Head of caudate nucleus (tissue), 42 donors: ENCODE results near the gene LBHD2.

Experiments used
- DNase-seq, 42 donors: peaks; one replicate each; pipeline versions ENCODE4 v3.0.0 to v3.0.0-alpha.2; 2020 to 2021; ENCODE audit warnings: mixed read lengths in 7 of 42
- intact Hi-C: fragments of 100-400 bp; cut with DNase I; formaldehyde crosslinking; loops from one replicate; pipeline ENCODE4 v1.15.0; 2022

LBHD2 gene

DNA sequence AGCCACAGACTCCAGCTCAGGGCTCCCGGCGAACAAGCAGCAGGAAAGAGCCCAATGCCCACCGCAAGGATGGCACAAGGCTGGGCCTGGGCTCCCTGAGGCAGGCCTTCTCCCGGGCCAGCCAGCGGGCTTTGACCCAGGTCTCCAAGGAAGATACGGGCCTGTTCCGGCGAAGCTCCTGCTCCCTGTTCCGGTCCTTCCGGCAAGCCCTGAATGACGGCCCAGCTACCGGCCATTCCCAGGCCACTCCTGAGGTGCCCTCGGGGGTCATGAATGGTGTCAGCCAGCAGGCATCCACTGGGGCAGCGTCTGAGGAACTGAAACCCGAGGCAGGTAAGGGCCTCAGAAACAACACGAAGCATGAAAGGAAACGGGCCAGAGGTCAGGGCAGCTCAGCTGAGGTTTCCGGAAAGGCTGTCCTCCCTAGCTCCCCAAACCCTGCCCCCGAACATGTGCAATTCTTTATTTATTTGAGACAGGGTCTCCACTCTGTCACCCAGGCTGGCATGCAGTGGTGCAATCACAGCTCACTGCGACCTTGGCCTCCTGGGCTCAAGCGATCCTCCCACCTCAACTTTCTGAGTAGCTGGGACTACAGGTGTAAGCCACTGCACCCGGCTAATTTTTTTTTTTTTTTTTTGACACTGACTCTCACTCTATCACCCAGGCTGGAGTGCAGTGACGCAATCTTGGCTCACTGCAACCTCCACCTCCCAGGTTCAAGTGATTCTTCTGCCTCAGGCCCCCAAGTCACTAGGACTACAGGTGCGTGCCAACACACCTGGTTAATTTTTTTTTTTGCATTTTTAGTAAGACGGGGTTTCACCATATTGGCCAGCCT, 16.5 kb downstream of the LBHD2 start:
- intact Hi-C loops, result loop anchor here (10.0 kb wide), 1 partner anchor 84 kb away; no protein-coding TSS in a partner anchor
- DNase-seq, result no peak

DNA sequence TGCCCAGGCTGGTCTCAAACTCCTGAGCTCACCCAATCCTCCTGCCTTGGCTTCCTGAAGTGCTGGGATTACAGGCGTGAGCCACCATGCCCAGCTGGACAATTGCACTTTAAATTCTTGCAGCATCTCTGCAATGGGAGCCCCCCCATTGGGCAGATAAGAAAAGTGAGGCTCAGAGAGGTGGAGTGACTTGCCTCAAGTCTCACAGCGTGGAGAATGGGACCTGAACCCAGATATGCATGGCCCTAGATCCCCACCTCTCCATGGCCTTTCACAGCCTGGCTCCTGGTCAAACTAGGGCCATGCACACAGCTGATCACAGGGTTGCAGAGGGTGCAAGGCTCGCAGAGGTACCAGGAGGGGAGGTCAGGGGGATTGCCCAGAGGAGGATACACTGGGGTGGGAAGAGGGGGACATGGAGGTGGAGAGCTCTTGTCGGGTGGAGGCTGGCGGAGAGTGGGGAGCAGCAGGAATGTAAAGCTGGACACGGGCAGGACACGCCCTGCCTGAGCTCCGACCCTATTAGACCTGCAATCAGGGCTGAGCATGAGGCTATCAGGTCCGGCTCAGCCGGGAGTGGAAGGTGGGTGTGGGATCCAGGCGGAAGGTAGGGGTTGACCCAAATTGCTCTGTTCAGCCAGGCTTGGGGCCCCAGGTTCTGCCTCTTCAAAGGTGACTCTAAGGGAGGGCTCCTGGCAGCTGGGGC, 17.4 kb downstream of the LBHD2 start:
- no peak for DNase-seq
- intact Hi-C loops, result loop anchor here (10.0 kb wide), 1 partner anchor 83 kb away; no protein-coding TSS in a partner anchor

DNA sequence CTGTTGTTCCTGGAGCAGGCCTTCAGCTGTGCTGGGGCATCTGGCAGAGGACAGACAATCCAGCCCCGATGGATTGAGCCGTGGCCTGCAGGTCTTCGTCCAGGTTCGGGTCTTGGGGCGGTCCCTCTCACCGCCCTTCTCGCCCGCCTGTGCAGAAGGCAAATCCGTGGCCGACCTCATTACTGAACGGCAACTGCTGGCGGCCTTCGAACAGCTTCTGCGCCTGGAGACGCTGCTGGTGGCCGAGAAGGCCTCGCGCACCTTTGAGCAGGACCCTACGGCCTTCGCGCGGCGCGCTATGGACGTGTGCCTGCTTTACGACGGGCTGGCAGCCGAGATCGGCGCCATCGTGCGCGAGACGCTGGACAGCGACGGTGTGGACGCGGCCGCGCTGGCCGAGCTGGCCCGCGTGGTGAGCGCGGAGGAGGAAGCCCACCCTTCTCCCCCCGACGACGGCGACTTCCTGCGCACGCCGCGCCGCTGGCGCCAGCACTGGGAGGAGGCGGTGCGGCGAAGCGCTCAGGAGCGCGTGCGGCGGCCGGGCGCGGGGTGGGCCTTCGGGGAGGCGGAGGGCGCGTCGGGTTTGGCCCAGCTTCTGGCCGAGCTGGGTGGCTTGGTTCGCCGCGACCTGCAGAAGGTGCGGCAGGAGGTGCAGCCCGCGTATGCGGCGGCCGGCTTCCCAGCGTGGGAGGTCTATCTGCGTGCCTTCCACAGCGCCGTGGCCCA, 18.1 kb downstream of the LBHD2 start:
- DNase-seq, result no peak
- intact Hi-C loops, result loop anchor here (10.0 kb wide), 1 partner anchor 83 kb away; no protein-coding TSS in a partner anchor

DNA sequence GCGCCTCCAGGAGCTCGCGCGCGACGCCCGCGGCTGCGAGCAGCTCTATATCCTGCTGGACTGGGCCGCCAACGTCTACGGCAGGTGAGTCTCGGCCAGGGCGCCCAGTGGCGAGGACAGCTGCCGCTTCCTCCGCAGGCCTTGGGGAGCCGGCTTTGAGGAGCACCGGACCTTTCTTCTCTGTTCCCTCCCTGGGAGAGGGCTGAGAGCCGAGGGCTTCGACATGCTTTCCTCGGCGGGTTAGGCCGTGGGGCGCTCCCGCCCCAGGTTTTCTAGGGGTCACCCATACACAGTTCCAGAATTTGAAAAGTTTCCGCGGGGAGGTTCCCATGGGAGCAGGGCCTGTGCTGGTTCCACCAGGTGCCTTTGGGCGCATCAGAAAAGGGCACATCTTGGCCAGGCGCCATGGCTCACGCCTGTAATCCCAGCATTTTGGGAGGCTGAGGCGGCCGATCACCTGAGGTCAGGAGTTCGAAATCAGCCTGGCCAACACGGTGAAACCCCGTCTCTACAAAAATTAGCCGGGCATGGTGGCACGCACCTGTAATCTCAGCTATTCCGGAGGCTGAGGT, 18.8 kb downstream of the LBHD2 start:
- intact Hi-C loops, result loop anchor here (10.0 kb wide), 1 partner anchor 82 kb away; no protein-coding TSS in a partner anchor
- no peak for DNase-seq

DNA sequence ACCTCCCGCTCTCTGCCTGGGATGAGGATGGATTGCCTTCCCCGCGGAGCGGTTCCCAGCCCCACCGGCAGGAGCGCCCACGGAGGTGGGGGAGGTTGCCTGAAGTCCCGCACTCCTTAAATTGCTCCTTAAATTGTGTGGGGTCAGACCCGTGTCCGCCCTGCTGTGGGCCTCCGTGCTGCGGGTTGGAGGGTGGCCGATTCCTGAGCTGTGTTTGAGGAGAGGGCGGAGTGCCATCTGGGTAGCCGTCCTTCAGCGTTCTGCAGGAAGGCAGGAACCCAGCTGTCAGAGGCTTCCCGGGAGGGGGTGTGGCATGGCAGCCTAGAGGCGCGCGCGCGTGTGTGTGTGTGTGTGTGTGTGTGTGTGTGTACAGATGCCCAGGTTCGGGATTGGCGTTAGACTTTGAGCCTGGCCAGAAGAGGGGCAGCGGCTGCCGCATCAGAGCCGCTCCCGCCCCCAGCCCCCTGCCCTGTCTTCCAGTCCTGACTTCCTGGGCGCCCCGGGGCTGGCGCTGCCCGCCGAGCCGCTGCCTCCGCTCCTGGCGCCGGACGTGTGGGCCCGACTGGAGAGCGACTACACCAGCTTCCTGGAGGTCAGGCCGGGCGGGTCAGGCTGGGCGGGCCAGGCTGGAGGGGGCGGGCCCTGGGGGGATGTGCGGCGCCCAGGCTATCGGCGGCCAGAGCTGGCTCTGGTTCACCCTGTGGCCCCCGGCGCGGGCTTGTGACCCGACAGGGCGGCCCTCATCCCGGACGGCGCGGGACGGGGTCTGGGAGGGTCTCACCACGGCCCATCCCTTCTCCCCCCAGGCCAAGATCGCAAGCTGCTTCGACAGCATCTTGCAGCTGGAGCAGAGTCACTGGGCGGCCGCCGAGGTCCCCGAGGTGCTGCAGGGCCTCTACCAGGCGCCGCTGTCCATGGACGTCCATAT, 19.7 kb downstream of the LBHD2 start:
- peak in 7 of 42 donors; percentile 26 to 46 (median 32) for DNase-seq
- intact Hi-C loops, result loop anchor here (2.0 to 10.0 kb wide), 2 partner anchors 81 to 189 kb away; no protein-coding TSS in a partner anchor

DNA sequence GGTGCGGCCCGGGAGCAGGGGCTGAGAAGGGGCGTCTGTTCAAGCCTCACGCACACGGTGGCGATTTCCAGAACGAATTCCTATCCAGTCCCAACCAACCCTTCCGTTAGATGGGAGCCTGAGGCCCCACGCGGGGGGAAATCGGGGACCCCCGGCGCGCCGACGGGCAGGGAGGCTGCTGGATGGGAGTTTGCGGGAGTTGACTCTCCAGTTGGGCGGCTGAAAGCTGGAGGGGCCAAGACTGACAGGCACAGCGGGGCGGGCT, 20.3 kb downstream of the LBHD2 start:
- no peak for DNase-seq
- intact Hi-C loops, result loop anchor here (2.0 to 10.0 kb wide), 2 partner anchors 80 to 188 kb away; no protein-coding TSS in a partner anchor

DNA sequence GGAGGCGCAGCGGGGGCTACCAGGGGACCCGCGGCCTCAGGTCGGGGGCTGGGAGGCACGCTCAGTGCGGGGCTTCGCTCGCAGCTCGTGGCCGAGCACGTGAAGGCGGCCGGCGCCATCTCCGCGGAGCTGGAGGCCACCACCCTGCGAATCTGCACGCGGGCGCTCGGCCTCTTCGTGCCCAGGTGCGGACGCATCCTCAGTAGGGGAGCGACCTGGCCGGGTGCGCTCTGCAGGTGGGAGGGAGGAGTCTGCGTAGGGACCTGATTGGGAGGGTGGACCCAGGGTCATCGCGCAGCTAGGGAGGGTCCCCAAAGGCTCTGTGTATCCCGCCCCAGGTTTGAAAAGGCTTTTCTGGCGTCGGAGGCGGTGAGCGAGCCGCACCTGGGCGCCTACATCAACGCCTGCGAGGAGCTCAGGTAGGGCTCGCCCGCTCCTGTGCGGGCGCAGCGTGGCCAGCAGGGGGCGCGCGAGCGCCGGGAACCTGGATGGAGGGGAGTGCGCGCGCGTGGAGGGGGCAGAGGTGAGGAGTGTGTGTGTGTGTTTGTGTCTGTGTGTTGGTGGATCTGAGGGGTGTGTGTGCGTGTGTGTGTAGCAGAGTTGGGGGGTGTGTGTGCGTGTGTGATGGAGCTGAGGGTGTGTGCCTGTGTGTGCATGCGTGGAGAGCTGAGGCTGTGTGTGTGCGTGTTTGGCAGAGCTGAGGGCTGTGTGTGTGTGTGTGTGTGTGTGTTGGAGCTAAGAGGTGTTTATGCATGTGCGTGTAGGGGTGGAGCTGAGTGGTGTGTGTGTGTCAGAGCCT, 20.8 kb downstream of the LBHD2 start:
- intact Hi-C loops, result loop anchor here (2.0 to 10.0 kb wide), 2 partner anchors 80 to 188 kb away; no protein-coding TSS in a partner anchor
- peak in 41 of 42 donors; percentile 54 to 89 (median 78) for DNase-seq

DNA sequence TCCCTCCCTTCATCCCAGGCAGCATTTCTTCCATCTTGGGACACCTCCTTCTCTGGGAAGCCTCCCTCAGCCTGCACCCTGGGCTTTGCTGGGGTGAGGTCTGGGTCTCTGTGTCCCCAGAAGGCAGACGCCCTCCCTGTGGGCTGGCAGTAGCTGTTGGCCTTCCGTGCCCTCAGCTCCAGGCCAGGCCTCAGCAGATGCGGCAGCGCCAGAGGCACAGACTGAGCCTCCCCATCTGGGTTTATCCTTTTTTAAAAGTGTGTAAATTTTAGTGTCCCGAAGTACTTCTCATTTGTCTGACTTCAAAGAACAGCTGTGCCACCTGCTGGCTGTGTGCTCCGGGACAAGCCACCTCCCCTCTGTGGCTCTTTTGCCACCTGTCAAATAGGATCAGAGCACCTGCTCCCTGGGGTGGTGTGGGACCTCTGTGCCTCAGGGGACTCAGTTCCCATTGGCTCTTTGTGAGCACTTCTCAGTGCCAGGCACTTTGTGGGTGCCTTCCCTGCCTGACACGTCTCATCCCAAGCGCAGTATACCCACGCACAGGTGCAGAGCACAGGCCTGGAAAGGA, 21.7 kb downstream of the LBHD2 start:
- intact Hi-C loops, result loop anchor here (2.0 to 10.0 kb wide), 2 partner anchors 79 to 187 kb away; no protein-coding TSS in a partner anchor
- DNase-seq, result peak in 2 of 42 donors; percentile 23 to 46

DNA sequence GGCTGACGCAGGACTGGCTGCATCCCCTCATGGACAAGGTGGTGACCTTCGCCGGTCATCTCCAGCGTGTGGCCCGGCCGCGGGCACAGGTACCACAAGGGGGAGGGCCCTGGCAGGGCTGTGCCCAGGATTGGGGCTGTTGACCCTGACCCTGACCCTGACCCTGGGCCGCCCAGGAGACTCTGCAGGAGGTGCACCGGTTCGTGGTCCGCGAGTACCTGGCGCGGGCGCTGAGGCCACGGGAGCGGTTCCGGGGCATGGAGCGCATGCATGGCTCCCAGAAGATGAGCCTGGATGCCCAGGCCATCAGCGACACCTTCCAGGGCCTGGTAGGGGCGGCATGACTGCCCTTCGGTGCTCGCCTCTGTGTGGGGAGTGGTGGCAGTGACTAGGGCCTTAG, 23.4 kb downstream of the LBHD2 start:
- intact Hi-C loops, result loop anchor here (10.0 kb wide), 1 partner anchor 77 kb away; no protein-coding TSS in a partner anchor
- DNase-seq, result no peak

DNA sequence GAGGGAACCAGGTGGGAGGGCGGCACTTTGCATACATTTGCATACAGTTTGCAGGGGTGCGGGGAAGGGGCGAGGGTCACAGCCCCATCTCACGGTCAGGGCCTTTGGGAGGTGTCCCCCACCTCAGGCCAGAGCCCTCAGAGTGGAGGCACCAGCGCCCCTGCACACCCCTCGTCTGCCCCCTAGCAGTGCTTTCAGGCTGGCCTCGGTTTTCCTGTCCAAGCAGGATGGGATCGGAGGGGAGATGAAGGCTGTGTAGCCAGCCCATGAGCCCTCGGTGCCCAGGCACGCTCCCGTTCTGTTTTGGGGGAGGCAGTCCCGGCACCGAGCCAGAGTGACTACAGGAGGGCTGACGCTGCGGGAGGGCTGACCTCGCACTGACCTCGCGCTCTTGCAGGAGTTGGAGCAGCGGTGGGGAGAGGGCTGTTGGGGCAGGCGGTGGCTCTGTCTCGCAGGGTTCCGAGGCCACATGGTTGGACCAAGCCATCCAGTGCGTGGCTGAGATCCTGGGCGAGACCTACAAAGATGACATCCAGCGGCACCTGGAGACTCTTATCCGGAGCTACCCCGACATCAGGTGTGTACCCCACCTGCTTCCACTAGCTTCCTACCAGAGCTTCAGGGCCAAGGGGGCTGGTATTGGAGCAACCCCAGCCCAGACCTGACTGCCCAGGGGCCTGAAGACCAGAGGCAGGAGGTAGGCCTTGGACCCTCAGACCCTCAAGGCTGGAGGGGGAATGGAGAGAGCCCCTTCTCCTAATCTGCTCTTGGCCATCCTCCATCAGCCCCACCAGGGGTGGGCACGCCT, 24.1 kb downstream of the LBHD2 start:
- intact Hi-C loops, result loop anchor here (10.0 kb wide), 1 partner anchor 77 kb away; no protein-coding TSS in a partner anchor
- DNase-seq, result no peak

DNA sequence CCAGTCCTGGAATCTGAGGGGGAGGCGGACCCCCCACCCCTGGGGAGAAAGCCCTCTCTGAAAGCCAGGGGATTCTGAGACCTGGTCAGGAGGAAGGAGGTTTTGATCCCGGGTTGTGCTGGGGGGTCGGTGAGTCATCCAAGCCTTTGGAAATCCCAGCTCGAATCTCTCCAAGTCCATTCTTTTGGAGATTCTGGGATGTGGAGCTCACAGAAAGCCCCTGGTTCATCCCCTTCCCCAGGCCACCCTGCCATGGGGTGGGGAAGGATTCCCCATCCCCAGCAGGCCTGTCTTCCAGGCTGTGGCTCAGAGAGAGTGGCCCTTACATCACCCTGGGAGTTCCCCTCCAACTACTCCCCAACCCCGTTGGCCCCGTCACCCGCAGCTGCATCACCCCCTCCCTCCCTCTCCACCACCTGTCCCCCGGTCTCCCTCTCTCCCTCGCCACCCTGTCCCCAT, 24.8 kb downstream of the LBHD2 start:
- intact Hi-C loops, result loop anchor here (10.0 kb wide), 1 partner anchor 76 kb away; no protein-coding TSS in a partner anchor
- DNase-seq, result no peak

DNA sequence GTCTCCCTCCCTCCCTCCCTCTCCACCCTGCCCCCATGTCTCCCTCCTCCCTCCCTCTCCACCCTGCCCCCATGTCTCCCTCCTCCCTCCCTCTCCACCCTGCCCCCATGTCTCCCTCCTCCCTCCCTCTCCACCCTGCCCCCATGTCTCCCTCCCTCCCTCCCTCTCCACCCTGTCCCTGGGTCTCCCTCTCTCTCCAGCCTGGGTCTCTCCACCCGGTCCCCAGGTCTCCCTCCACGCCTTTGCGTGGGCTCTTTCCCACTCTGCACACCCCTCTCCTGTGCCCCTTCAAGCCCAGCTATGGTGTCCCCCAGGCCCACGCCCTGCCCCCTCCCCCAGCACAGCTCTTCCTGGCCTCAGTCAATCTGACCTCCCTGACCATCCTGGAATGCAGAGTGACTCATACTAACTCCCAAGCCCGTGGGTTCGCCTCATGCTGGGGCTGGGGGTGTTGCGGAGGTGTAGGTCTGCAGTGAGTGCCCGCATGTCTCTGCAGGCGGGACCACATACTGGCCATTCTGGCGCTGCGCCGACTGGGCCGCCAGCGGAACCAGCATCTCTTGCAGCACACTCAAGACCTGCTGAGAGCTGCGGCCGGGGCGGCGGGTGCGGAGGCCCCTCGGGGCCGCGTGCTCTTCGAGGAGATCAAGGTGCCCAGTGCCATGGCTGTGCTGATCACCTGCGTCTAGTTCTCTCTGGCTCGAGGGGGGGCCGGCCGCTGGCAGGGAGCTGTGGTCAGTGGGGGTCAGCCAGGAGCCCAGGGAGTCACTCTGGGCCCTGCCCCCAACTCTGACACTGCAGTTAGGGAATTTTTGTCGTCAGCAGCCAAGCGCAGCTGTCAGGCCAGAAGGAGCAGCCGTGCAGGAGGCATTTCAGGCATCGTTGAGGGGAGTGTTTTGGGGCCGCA, 25.8 kb downstream of the LBHD2 start:
- intact Hi-C loops, result loop anchor here (10.0 kb wide), 1 partner anchor 75 kb away; no protein-coding TSS in a partner anchor
- no peak for DNase-seq

DNA sequence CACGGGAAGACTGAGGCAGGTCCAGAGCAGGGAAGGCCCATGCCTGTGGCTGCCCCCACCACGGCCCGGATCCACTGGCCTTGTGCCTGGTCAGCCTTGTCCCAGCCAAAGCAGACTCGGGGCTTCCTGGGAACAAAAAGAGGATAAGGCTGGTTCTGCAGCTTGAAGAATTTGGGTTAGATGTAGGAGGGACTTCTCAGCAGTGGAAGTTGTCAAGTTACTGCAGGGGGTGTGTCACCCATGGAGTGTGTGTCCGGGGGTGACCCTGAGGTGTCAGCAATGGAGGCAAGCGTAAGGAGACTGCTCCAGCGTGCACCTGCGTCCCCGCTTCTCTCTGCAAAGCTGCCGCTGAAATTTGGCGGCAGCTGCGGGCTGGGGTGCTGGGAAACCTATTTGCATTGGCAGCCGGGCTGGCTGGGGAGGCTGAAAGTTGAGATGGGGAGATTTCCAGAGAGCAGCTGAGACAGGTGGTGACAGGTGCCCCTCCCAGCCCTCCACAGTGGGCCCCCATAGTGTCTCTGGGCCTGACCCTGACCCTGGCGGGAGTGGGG, 26.7 kb downstream of the LBHD2 start:
- DNase-seq, result peak in 1 of 42 donors; percentile 31

DNA sequence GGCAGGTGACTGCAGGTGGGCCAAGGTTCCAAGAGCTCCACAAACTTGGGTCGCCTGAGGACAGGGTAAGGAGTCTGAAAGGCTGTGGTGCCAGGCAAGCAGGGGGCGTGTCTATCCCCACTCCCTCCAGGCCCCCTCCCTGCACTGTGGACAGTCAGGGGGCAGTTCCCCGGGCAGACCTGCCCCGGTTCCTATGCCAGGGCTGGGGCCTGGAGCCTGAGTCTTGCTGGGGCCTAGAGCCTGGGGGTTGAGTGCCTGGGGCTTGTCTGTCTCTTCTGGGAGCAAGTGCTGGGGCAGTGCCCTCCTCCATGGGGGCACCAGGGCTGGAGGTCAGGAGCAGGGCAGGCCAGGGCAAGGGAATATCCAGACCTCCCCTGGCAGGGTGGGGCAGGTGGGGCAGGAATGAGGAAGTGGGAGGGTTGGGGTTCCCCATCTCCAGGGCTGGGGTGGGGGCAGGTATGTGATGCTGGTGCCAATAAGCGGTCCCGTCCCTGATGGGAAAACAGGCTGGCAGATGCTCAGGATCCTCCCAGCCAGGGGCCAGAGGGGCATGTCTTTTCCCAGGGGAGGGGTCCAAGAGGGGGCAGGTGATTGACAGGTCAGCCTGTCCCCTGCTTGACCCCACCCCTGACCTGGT, 27.3 kb downstream of the LBHD2 start:
- intact Hi-C loops, result no loop called here
- no peak for DNase-seq

More for the DNA sequence above, 26.7 kb downstream of the LBHD2 start:
- intact Hi-C loops, result no loop called here
